Skin of body (tissue), 3 donors: ENCODE data around the gene TBX19. TPM values are rescaled to one million over a fixed set of nuclear protein-coding genes. Genes with fewer than 3 reads are reported as not detected.
"Not testable (repeated sequence)": the region's sequence is repeated elsewhere in the genome, so short reads cannot be mapped to it uniquely, and the experiment has no call there.

Experiments used
- DNase-seq: peaks from one replicate; lab custom pipeline; 2025; lab: John Stamatoyannopoulos, UW
- small RNA-seq: library from RNA; depleted of rRNA; stranded (forward); fragments of <200 nt; gene quantifications from one replicate; pipeline ENCODE3, GENCODE V24; 2014; ENCODE audit warnings: low replicate concordance
- total RNA-seq: library from RNA; depleted of rRNA; stranded (reverse); fragments of >200 nt; gene quantifications from one replicate; pipeline ENCODE4 v1.2.3, GENCODE V29; 2014

The TBX19 gene
- total RNA-seq, 1 donor from 2014 or later: 1.9 TPM

GRCh38 chr1:168354335-168355269 lies 73.9 kb downstream of the TBX19 start:
- DNase-seq: not testable (repeated sequence)

GRCh38 chr1:168360151-168361021 lies 79.7 kb downstream of the TBX19 start:
- DNase-seq: no peak

GRCh38 chr1:168361252-168361651 lies 80.6 kb downstream of the TBX19 start:
- no peak for DNase-seq

GRCh38 chr1:168362991-168363390 lies 82.3 kb downstream of the TBX19 start:
- no peak for DNase-seq

Small RNA genes within 50 kb of the gene (small RNA-seq; reads per million reads assigned to genes)
- gene RNU6-1310P: not detected

Other genes with a start within 250 kb of the TBX19 start
- gene GPR161, start 143.9 kb upstream of the TBX19 start, total RNA-seq: 11.5 TPM
- gene TIPRL, start 101.9 kb upstream of the TBX19 start, total RNA-seq: 31.9 TPM
- 32.8 TPM for gene SFT2D2, start 54.9 kb upstream of the TBX19 start, total RNA-seq